ENCODE data around the gene SLC25A1. TPM values are rescaled to one million over a fixed set of nuclear protein-coding genes. Genes with fewer than 3 reads are reported as not detected.

Gene SLC25A1
- total and polyA plus RNA-seq, 2 of the 4 experiments (the other 2 are of a cell fraction), result 41.0 to 56.5 TPM

DNA sequence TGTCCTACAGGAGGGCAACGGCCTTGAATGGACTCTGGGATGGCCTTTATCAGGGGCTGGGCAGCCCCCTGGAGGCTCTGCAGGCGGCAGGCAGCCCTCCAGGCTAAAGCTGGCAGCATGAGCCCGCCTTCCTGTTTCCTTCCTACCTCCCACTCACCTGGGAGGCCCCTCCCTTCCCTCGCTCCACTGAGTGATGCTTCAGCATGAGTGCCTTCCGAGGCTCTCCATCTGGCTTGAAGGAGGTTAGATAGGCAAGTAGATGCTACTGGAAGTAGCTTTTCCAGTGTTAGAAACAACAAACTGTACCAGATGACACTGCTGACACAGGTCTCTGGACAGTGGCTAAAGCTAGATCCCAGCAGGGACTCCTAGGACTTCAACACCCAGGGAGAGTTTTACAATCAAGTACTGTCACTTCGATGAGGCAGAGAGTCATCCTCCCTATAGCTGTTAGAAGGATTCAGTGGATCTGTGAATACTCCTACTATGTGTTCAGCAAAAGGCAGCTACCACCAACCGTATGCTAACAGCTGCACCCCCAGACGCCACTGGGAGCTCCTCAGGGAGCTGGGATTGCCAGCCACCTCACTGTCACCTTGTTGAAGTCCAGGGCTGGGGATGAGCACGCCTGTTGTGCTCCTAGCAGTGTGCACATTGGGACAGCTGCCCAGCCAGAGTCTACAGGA is 4.1 kb upstream of the SLC25A1 start:
- POLR2A ChIA-PET (ENCODE audit: unreplicated experiment), result no interaction called here
- WGBS, 2 experiments (ENCODE audit: extremely low coverage in 2 of 2, insufficient read length in 1 of 2), result no CpG with 5 or more reads among the region's 9 CpGs
- Histone ChIP-seq H2BK5ac (ENCODE audit: low read depth, low read length, poor library complexity, severe bottlenecking) (no peak overlapping the region), H3K18ac (ENCODE audit: low read depth, low read length) (no peak overlapping the region), H3K56ac (ENCODE audit: extremely low read depth, insufficient read depth, low read length) (no peak overlapping the region), H2BK120ac (ENCODE audit: low read depth, low read length) (no peak overlapping the region), H2BK15ac (ENCODE audit: low read depth, low read length) (no peak overlapping the region), H3K27me3 (ENCODE audit: control insufficient read depth, insufficient read depth, low read length) (no peaks in the 10 kb centered on the region), H3K36me3 (ENCODE audit: control insufficient read depth, insufficient read depth, low read length) (no peaks in the 10 kb centered on the region; the same call in 1 of the 2 replicates), H3K27ac (ENCODE audit: insufficient read depth, low read length) (no peak overlapping the region), H3K9ac (ENCODE audit: low read depth, low read length) (no peak overlapping the region), H2BK20ac (ENCODE audit: low read depth, low read length) (no peak overlapping the region), H3K4me2 (ENCODE audit: low read depth, low read length) (no peak overlapping the region), H3K14ac (replicated peaks; ENCODE audit: low read depth, low read length) (no peak overlapping the region), H3K4me3 (ENCODE audit: insufficient read depth, low read depth, low read length) (no peak overlapping the region), H3K4ac (ENCODE audit: low read depth, low read length) (no peak overlapping the region), H2AFZ (replicated peaks; ENCODE audit: low read length, poor library complexity) (no peak overlapping the region), H4K91ac (ENCODE audit: insufficient read depth, low read depth, low read length) (no peak overlapping the region), H2AK5ac (ENCODE audit: low read depth, low read length) (no peak overlapping the region), H3K23ac (ENCODE audit: low read depth, low read length) (no peak overlapping the region), H3K79me1 (ENCODE audit: low read depth in 1 of 2, low read length in 2 of 2) (peaks cover 0 to 6% of the 10 kb centered on the region in 2 experiments; a peak in 2 of 4 replicates), H4K8ac (ENCODE audit: low read depth in 2 of 2, low read length in 2 of 2) (no peak overlapping the region), H4K5ac (ENCODE audit: low read depth, low read length) (no peak overlapping the region), H4K20me1 (ENCODE audit: insufficient read depth, low read length) (peaks cover under 1% of the 10 kb centered on the region; the same call in 1 of the 2 replicates), H3K4me1 (ENCODE audit: control insufficient read depth, insufficient read depth, low read length) (peaks cover 8% of the 10 kb centered on the region), H3K9me3 (ENCODE audit: control insufficient read depth, insufficient read depth, low read length) (no peaks in the 10 kb centered on the region), H3K9me1 (ENCODE audit: insufficient read depth, low read length) (peaks cover 6% of the 10 kb centered on the region; the same call in 1 of the 2 replicates), H2AK9ac (replicated peaks; ENCODE audit: low read depth, low read length, poor library complexity) (no peak overlapping the region)
- BruUV-seq (replicated peaks), result no TSS peak
- in situ Hi-C loops (cut with MboI; ENCODE audit: low sequenced_read_pairs), result loop anchor here (10.0 kb wide), 1 partner anchor 172 kb away; no protein-coding TSS in a partner anchor
- DNase-seq (no peak), ATAC-seq (ENCODE audit: low read depth) (no peak)
- no peak for TF ChIP-seq MAFK (IDR thresholded peaks at IDR 0.05; ENCODE audit: low read depth, low read length)
- TF ChIP-seq, protein P1, sequence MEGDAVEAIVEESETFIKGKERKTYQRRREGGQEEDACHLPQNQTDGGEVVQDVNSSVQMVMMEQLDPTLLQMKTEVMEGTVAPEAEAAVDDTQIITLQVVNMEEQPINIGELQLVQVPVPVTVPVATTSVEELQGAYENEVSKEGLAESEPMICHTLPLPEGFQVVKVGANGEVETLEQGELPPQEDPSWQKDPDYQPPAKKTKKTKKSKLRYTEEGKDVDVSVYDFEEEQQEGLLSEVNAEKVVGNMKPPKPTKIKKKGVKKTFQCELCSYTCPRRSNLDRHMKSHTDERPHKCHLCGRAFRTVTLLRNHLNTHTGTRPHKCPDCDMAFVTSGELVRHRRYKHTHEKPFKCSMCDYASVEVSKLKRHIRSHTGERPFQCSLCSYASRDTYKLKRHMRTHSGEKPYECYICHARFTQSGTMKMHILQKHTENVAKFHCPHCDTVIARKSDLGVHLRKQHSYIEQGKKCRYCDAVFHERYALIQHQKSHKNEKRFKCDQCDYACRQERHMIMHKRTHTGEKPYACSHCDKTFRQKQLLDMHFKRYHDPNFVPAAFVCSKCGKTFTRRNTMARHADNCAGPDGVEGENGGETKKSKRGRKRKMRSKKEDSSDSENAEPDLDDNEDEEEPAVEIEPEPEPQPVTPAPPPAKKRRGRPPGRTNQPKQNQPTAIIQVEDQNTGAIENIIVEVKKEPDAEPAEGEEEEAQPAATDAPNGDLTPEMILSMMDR (conservative IDR thresholded peaks at IDR 0.05; ENCODE audit: low read depth, low read length), result no peak
- dilution Hi-C loops (cut with HindIII; ENCODE audit: low sequenced_read_pairs, unreplicated experiment), result no loop called here
- CTCF ChIA-PET, result no interaction called here
- intact Hi-C loops (cut with micrococcal nuclease), result no loop called here
